ENCODE data around the gene DDX51. TPM values are rescaled to one million over a fixed set of nuclear protein-coding genes. Genes with fewer than 3 reads are reported as not detected.
A peak's percentile ranks its signal among the peaks of the same experiment; 100 is the strongest.
"Not testable (repeated sequence)": the region's sequence is repeated elsewhere in the genome, so short reads cannot be mapped to it uniquely, and the experiment has no call there.

DDX51 gene
- total RNA-seq, 1 donor from 2014 or later, result 17.7 TPM

DNA sequence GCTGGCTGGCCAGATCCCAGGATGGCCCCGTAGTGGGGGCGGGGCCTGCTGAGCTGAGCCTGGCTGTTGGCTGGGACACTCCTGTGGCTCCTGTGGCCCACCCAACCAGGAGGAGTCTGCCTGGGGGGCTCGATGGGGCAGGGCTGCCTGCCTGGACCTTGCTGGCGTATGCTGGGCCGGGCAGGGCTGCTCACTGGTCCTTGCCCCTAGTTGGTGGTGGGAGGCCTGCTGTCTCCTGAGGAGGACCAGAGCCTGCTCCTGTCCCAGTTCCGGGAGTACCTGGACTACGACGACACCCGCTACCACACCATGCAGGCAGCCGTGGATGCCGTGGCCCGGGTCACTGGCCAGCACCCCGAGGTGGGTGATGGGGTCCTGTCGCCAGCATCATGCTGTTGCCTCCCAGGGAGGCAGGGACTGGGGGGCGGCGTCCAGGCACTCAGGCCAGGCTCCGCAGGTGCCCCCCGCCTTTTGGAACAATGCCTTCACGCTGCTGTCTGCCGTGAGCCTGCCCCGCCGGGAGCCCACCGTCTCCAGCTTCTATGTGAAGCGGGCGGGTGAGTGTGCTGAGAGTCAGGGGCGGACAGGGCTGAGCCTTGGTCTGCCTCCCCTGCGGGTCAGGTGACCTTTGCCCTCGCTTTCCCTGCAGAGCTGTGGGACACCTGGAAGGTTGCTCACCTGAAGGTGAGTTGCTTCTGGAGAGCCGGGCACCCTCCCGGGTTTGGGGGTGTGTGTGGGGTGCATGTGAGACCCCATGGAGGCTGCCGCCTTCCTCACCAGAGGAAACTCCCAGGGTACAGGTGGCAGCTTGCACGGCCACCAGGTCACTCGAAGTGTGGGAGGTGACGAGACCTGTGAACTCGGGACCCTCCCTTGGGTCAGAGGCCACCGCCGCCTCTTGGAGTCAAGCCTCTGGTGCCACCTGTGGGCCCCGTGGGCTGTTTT lies 3.6 kb upstream of the DDX51 start:
- peak; percentile 59 for DNase-seq (ENCODE audit: low spot score)
- intact Hi-C loops (cut with DNase I), result no loop called here
- no peak for ATAC-seq

- DNase-seq (ENCODE audit: low spot score) (no peak), ATAC-seq (no peak)
- intact Hi-C loops (cut with DNase I), result no loop called here
These were observed 2.8 kb upstream of the DDX51 start for GRCh38 chr12:132146772-132147422.

- ATAC-seq (no peak), DNase-seq (ENCODE audit: low spot score) (no peak)
- intact Hi-C loops (cut with DNase I), result no loop called here
These were observed 2.0 kb upstream of the DDX51 start for GRCh38 chr12:132146098-132146497.

DNA sequence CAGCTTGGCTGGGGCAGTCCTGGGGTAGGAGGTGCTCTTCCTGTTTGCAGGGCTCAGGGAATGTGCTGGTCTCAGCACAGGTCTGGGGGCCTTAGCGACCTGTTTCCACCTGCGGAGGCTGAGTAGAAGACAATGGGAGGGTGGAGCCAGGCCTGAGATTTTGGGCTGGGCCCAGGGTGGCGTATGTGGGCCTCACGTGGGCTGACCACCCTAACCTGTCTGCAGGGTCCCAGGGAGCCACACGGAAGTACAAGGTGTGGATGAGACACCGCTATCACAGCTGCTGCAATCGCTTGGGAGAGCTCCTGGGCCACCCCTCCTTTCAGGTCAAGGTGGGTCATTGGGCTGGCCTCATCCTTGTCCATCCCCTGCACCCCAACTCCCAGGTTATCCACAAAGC lies 1.2 kb upstream of the DDX51 start:
- no peak for DNase-seq (ENCODE audit: low spot score)

DNA sequence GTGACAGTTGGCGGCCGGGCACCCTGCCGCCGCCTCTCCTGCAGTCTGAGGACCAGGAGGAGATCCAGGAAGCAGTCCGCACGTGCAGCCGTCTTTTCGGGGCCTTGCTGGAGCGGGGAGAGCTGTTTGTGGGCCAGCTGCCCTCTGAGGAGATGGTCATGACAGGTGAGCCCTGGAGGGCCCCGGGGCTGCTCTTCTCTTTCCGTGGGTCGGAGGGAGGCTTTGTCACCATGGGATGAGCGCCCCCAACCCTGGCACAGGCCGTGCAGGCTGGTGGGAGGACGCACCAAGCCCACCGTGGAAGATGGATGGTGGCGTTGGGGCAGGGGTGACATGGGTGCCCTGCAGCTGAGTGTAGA lies 670 bp upstream of the DDX51 start:
- intact Hi-C loops (cut with DNase I), result no loop called here
- ATAC-seq (no peak), DNase-seq (ENCODE audit: low spot score) (no peak)

More for the DNA sequence above, 1.2 kb upstream of the DDX51 start:
- ATAC-seq, result no peak
- intact Hi-C loops (cut with DNase I), result no loop called here

GRCh38 chr12:132143336-132144071 lies 615 bp downstream of the DDX51 start:
- intact Hi-C loops (cut with DNase I), result no loop called here
- DNase-seq (ENCODE audit: low spot score), result peak; percentile 57
- no peak for ATAC-seq

- intact Hi-C loops (cut with DNase I), result no loop called here
- no peak for DNase-seq (ENCODE audit: low spot score)
These were observed 1.3 kb downstream of the DDX51 start for GRCh38 chr12:132142679-132143335.

DNA sequence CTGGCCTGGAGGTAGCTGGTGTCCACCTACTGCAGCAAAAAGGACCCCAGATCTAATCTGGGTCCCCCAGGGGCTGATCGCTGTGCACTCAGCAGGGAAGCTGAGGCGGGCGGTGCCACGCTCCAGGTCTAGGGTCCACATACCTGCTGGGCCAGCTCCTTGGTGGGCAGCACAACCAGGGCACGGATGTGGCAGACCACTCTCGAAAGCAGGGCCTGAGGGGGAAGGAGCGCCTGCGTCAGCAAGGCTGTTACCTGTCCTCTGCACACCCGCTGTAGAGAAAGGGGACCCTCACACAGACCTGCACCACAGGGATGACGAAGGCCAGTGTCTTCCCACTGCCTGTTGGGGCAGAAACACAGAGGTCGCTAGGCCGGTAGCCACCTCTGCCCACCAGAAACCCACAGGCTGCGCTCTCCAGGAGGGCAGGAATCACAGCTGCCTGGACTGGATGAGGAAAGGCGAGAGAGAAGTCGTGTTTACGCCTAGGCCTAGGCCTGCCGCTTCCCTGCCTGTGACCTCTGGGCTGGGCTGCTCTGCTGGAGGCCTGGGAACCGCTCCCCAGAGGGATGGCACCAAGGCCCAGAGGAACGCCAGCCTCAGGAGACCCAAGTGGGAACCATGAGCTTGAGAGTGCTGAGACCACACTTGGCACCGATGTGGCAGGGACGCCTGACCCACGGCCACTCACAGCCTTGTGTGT lies 2.0 kb downstream of the DDX51 start:
- intact Hi-C loops (cut with DNase I), result no loop called here
- ATAC-seq (no peak), DNase-seq (ENCODE audit: low spot score) (no peak)

More at GRCh38 chr12:132142679-132143335, 1.3 kb downstream of the DDX51 start:
- ATAC-seq, result no peak

DNA sequence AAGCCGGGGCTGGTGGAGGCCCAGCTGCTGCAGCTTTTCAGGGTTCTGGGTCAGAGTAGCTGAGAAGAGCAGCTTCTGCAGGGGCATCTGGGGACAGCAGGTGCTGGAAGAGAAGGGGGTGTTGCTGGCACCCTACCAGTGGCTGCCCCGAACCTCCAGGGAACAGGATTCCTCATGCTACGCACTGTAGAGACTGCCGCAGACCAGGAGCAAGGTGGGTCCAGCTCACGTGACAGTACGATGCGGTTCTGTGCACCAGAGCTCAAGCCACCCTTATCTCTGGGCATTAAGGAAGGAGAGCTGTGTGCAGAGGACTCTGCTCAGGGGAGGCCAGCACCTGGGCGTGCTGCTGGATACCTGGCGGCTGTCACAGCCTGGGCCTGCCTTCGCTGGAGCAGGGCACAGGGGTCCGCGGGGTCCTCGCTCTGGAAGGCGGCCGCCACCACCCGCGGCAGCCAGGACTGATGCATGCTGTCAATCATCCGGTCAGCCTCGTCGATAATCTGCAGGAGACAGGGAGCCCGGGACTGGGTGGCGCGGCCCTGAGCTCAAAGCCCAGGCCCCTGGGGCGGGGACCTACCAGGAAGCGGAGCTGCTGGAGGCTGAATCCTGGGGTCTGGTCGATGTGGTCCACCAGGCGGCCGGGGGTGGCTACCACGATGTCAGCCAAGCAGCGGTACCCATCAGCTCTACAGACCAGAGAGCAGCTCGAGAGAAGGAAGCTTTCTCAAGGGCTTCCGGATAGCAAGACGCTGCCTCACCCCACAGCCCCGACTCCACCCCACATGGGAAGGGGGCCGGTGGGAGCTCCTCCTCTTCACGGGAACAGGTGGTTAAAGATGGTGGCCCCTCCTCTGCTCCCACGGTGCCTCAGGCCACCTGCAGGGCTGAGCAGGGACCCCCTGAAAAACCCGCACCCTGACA lies 2.9 kb downstream of the DDX51 start:
- no peak for ATAC-seq
- no peak for DNase-seq (ENCODE audit: low spot score)
- intact Hi-C loops (cut with DNase I), result no loop called here

DNA sequence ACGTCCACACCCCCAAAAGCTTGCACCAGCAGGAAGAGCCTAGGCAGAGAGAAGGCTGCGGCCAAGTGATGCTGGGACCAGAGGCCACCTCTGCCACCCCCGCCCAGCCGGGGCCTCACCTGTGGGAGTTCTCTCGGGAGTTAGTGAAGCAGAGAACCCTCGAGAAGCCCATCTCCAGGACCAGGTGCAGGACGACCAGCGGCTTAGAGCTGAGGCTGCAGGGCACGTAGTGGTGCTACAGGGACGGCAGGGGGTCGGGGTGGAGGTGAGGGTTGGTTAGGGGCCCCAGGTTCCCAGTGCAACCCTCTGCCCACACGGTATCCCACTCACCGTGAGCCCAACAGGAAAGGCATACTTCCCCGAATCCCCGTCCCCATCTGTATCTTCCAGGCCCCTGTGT lies 3.6 kb downstream of the DDX51 start:
- intact Hi-C loops (cut with DNase I), result no loop called here
- ATAC-seq (no peak), DNase-seq (ENCODE audit: low spot score) (no peak)

DNA sequence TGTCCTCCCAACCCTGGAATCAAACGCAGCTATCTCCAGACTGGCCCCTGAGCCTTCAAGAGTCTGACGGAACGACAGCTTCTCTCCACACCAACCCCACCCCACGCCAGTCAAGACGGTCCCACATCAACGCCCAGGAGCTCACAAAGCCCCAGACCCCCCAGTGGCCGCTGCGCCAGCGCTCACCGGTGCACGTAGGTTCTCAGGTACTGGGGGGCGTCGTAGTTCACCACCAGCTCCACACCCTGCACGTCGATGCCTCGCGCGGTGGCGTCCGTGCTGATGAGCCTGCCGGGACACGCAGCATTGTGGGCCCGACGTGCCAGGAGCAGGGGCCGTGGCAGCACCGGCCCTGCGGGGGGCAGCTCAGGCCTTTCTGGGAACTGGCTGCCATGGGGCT lies 4.2 kb downstream of the DDX51 start:
- no peak for ATAC-seq
- no peak for DNase-seq (ENCODE audit: low spot score)
- intact Hi-C loops (cut with DNase I), result no loop called here

DNA sequence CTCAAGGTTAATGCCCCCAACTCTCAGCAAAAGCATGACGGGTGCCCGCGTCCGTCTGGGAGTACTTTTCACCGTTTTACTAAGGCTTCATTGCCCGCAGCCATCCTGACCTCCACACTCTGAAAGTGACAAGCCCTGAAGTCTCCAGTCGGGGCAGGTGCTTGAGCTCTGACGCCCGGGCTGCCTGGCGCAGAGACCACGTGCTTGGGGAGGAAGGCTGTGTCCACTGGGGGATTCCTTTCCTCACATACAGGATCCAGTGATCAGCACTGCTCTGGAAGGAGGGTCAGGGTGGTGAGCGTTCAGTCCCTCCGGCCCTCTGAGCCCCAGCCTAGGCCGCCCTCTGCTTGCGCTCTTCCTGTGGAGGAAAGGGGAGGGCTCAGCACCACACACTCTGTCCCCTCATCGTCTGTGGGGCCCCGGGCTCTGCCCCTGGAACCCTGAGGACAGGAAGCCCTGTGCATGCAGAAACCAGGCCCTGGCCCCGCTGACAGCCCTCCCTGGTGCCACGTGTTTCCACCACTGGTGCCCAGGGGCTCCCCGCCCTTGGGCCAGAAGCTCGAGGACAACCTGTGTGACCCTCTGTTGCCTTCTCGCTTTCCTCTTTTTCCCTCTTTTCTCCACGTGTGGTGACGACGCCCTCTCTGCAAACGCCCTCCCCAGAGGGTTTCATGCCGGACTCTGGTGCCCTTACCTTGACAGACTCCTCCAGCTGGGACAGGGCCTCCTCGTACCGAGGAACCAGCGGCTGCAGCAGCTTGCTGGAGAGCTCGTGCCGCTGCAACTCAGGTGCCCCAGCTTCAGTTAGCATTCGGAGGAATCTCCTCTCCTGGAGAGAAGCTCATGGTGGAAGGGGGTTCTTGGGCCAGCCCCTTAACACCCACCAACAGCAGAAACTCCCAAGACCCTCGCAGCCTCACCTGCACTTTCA lies 4.9 kb downstream of the DDX51 start:
- no peak for DNase-seq (ENCODE audit: low spot score)
- intact Hi-C loops (cut with DNase I), result no loop called here
- no peak for ATAC-seq

DNA sequence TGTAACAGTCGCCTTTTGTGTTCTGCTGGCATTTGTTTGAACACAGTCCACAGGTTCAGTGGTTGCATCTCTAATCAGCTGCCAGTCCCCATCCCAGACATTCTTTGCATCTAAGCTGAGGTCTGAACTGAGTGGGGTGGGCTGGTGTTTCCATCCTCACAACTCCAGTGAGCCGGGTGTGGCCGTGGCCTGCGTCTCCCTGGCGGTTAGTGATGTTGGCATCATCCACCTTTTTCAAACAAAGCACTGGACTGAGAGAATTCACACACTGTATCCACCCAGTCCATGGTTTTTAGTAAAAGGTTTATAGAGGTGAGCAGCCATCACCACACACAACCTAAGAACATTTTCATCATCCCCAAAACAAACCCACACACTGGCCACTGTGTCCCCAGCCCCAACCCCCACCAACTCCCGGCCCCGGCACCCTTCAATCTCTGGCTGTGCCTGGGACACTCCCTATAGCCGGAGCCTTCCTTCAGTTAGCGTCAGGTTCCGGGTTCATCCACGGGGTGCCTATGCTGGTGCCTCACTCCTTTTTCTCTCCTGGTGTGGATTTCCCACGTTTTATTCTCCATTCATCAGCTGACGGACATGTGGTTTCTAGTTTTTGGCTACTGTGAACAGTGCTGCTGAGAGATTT lies 6.5 kb downstream of the DDX51 start:
- intact Hi-C loops (cut with DNase I), result no loop called here
- DNase-seq (ENCODE audit: low spot score) (no peak), ATAC-seq (no peak)

DNA sequence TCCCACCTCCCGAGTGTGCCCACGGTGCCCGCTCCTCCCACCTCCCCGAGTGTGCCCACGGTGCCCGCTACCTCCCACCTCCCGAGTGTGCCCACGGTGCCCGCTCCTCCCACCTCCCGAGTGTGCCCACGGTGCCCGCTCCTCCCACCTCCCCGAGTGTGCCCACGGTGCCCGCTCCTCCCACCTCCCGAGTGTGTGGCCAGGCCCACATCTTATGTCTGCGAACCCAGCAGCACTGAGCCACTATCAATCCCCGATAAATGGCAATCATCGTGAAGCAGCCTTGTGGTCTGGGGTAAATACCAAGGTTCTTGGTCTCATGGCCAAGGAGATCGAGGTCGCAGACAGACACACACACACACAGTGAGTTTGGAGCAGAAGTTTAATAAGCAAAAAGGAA lies 7.9 kb downstream of the DDX51 start:
- DNase-seq (ENCODE audit: low spot score); ATAC-seq; intact Hi-C loops (cut with DNase I): not testable (repeated sequence)

DNA sequence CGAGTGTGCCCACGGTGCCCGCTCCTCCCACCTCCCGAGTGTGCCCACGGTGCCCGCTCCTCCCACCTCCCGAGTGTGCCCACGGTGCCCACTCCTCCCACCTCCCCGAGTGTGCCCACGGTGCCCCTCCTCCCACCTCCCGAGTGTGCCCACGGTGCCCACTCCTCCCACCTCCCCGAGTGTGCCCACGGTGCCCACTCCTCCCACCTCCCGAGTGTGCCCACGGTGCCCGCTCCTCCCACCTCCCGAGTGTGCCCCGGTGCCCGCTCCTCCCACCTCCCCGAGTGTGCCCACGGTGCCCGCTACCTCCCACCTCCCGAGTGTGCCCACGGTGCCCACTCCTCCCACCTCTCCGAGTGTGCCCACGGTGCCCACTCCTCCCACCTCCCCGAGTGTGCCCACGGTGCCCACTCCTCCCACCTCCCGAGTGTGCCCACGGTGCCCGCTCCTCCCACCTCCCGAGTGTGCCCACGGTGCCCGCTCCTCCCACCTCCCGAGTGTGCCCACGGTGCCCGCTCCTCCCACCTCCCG lies 9.4 kb downstream of the DDX51 start:
- ATAC-seq; intact Hi-C loops (cut with DNase I); DNase-seq (ENCODE audit: low spot score): not testable (repeated sequence)
